Endothelial cell of umbilical vein (primary cell): ENCODE measurements around the gene USP36.

ENCODE experiments used
- EZH2 ChIP-seq: IDR thresholded peaks from 2 replicates; pipeline ENCODE4 v1.6.1; 2012; ENCODE audit warnings: borderline replicate concordance, low read depth, mild to moderate bottlenecking, moderate library complexity, low read length, inconsistent platforms; ENCODE audit not compliant: severe bottlenecking
- FOS ChIP-seq: IDR thresholded peaks from 2 replicates; pipeline ENCODE4 v1.6.1; 2011; ENCODE audit warnings: mild to moderate bottlenecking, low read length, moderate library complexity, borderline replicate concordance; ENCODE audit not compliant: insufficient read depth
- GATA2 ChIP-seq: IDR thresholded peaks from 2 replicates; pipeline ENCODE4 v1.7.0; 2011; ENCODE audit warnings: low read depth, mild to moderate bottlenecking, moderate library complexity, mixed read lengths, low read length; ENCODE audit not compliant: insufficient read length, insufficient read depth
- JUN ChIP-seq: IDR thresholded peaks from 2 replicates; pipeline ENCODE4 v1.6.1; 2011; ENCODE audit warnings: borderline replicate concordance, low read depth; ENCODE audit not compliant: insufficient read length, insufficient read depth
- POLR2A ChIP-seq: IDR thresholded peaks from 2 replicates; pipeline ENCODE4 v1.6.1; 2012; ENCODE audit warnings: low read depth, mild to moderate bottlenecking, control low read depth, low read length
- POLR2AphosphoS5 ChIP-seq: IDR thresholded peaks from 2 replicates; pipeline ENCODE4 v1.6.1; 2012; ENCODE audit warnings: low read depth, mild to moderate bottlenecking, control low read depth, low read length, moderate library complexity; ENCODE audit not compliant: insufficient read depth
- TF ChIP-seq, protein P1 (sequence below), 2 donors: IDR thresholded peaks; 1 replicate in 1 of 2; 2 replicates in 1 of 2; pipeline ENCODE4 v1.5.1; 2011; ENCODE audit warnings: low read length in 2 of 2, mild to moderate bottlenecking in 2 of 2, moderate library complexity in 2 of 2, control low read depth in 1 of 2, inconsistent platforms in 1 of 2, low read depth in 1 of 2; ENCODE audit not compliant: insufficient read depth in 1 of 2; ENCODE audit errors: extremely low read depth in 1 of 2

DNA sequence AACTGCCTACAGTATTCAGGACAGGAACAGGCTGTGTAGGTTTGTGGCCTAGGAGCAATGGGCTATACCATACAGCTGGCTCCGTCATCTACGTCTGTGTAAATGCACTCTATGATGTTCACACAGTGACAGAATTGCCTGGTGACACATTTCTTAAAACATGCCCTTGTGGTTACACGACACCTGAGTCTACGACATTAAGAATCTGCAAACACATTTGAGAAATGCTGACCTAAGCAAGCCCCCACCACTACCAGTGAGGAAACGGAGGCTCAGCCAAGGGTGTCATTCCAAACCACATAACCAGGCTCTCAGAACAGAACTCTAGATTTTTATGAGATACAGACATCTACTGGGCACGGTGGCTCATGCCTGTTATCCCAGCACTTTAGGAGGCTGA lies 23.5 kb downstream of the USP36 start:
- no peak for TF ChIP-seq POLR2A
- TF ChIP-seq, protein P1, sequence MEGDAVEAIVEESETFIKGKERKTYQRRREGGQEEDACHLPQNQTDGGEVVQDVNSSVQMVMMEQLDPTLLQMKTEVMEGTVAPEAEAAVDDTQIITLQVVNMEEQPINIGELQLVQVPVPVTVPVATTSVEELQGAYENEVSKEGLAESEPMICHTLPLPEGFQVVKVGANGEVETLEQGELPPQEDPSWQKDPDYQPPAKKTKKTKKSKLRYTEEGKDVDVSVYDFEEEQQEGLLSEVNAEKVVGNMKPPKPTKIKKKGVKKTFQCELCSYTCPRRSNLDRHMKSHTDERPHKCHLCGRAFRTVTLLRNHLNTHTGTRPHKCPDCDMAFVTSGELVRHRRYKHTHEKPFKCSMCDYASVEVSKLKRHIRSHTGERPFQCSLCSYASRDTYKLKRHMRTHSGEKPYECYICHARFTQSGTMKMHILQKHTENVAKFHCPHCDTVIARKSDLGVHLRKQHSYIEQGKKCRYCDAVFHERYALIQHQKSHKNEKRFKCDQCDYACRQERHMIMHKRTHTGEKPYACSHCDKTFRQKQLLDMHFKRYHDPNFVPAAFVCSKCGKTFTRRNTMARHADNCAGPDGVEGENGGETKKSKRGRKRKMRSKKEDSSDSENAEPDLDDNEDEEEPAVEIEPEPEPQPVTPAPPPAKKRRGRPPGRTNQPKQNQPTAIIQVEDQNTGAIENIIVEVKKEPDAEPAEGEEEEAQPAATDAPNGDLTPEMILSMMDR (IDR thresholded peaks at IDR 0.05; ENCODE audit: extremely low read depth in 1 of 2, insufficient read depth in 1 of 2, low read depth in 1 of 2, low read length in 2 of 2), result no peak
- no peak for TF ChIP-seq EZH2
- TF ChIP-seq FOS, result no peak
- TF ChIP-seq POLR2AphosphoS5, result no peak
- TF ChIP-seq JUN, result no peak
- no peak for TF ChIP-seq GATA2
